Peyer's patch (tissue), 4 donors: ENCODE data around the gene POMGNT1.

ENCODE experiments used
- CTCF ChIP-seq, 6 experiments: fragments of 450-650 bp in 4 of 6; fragments of 200-600 bp in 2 of 6; sonication (generic) in 1 of 6; IDR thresholded peaks; one replicate each; pipeline ENCODE4 v1.5.1; 2017 to 2019; ENCODE audit warnings: antibody characterized with exemption in 6 of 6, mild to moderate bottlenecking in 3 of 6, moderate library complexity in 1 of 6
- POLR2A ChIP-seq, 2 donors: fragments of 450-650 bp; IDR thresholded peaks; one replicate each; pipeline ENCODE4 v1.5.1; 2017; ENCODE audit warnings: antibody characterized with exemption in 2 of 2, mild to moderate bottlenecking in 2 of 2, moderate library complexity in 2 of 2

GRCh38 chr1:46148318-46148717 is 49.9 kb downstream of the POMGNT1 start:
- no peak for TF ChIP-seq CTCF (IDR thresholded peaks at IDR 0.05)
- TF ChIP-seq POLR2A (IDR thresholded peaks at IDR 0.05): no peak
